HepG2 (cell line): Measurements from ENCODE around the gene IL1RAP. TPM values are rescaled to one million over a fixed set of nuclear protein-coding genes. Genes with fewer than 3 reads are reported as not detected.
A peak's percentile ranks its signal among the peaks of the same experiment; 100 is the strongest.

Source experiments
- DPF2 ChIP-seq: sonication (generic); formaldehyde crosslinking; IDR thresholded peaks from 2 replicates; pipeline ENCODE4 v1.4.0; 2020; ENCODE audit warnings: mild to moderate bottlenecking, low read depth, missing genetic modification reagents, borderline replicate concordance
- HNF4A ChIP-seq: sonication (generic); formaldehyde crosslinking; IDR thresholded peaks from 2 replicates; pipeline ENCODE4 v1.4.0; 2020; ENCODE audit warnings: missing genetic modification reagents
- KDM2A ChIP-seq: sonication (generic); formaldehyde crosslinking; IDR thresholded peaks from 2 replicates; pipeline ENCODE4 v1.4.0; 2020; ENCODE audit warnings: low read depth, missing genetic modification reagents, borderline replicate concordance
- NFAT5 ChIP-seq: sonication (generic); formaldehyde crosslinking; IDR thresholded peaks from 2 replicates; pipeline ENCODE4 v1.4.0; 2020; ENCODE audit warnings: missing genetic modification reagents
- NFKBIZ ChIP-seq: IDR thresholded peaks from 2 replicates; pipeline ENCODE4 v1.6.1; 2018; ENCODE audit warnings: missing genetic modification reagents, missing compliant biosample characterization
- ONECUT2 ChIP-seq: sonication (generic); formaldehyde crosslinking; IDR thresholded peaks from 2 replicates; pipeline ENCODE4 v1.4.0; 2020; ENCODE audit warnings: missing genetic modification reagents
- REPIN1 ChIP-seq: sonication (generic); formaldehyde crosslinking; IDR thresholded peaks from 2 replicates; pipeline ENCODE4 v1.8.0; 2022; ENCODE audit warnings: missing genetic modification reagents, low read depth, mild to moderate bottlenecking, borderline replicate concordance
- SNAI1 ChIP-seq: sonication (generic); formaldehyde crosslinking; IDR thresholded peaks from 2 replicates; pipeline ENCODE4 v1.5.0; 2020; ENCODE audit warnings: mild to moderate bottlenecking, missing genetic modification reagents, borderline replicate concordance
- SOX6 ChIP-seq, 2 experiments: fragments of 450-650 bp in 1 of 2; sonication (generic) in 1 of 2; formaldehyde crosslinking in 1 of 2; IDR thresholded peaks; 2 replicates each; pipeline versions ENCODE4 v1.4.0 to v1.6.1; 2017 to 2020; ENCODE audit warnings: antibody characterized with exemption in 1 of 2, mild to moderate bottlenecking in 1 of 2, missing genetic modification reagents in 1 of 2
- ZFP1 ChIP-seq: IDR thresholded peaks from 2 replicates; pipeline ENCODE4 v1.6.1; 2016
- ZNF710 ChIP-seq: sonication (generic); formaldehyde crosslinking; IDR thresholded peaks from 2 replicates; pipeline ENCODE4 v1.5.0; 2020; ENCODE audit warnings: mild to moderate bottlenecking, missing genetic modification reagents, borderline replicate concordance
- ZNF773 ChIP-seq: sonication (generic); formaldehyde crosslinking; IDR thresholded peaks from 2 replicates; pipeline ENCODE4 v1.4.0; 2020; ENCODE audit warnings: missing genetic modification reagents, borderline replicate concordance
- polyA plus RNA-seq, 8 experiments: library from polyadenylated mRNA; depleted of rRNA in 3 of 8; stranded (reverse) in 7 of 8; unstranded in 1 of 8; fragments of >200 nt; fragmentation: Illumina TruSeq in 4 of 8; extraction: Trizol in 4 of 8; gene quantifications; 2 replicates each; pipeline versions ENCODE4 v1.2.1 to v1.2.3, GENCODE V29; 2011 to 2016; ENCODE audit warnings: low read depth in 4 of 8, missing spikeins in 1 of 8, mixed read lengths in 1 of 8; ENCODE audit not compliant: insufficient read depth in 1 of 8
- total RNA-seq, 5 experiments: library from RNA; depleted of rRNA; stranded (reverse); fragments of >200 nt; fragmentation: Illumina TruSeq; extraction: Trizol; gene quantifications; 2 replicates each; pipeline ENCODE4 v1.2.3, GENCODE V29; 2016; ENCODE audit warnings: low read depth in 1 of 5
- TF ChIP-seq, protein P1 (sequence below): sonication (generic); formaldehyde crosslinking; IDR thresholded peaks from 2 replicates; pipeline ENCODE4 v1.4.0; 2020; ENCODE audit warnings: missing genetic modification reagents

The IL1RAP gene
- total and polyA plus RNA-seq, 2 of the 13 experiments (the other 11 are each of a cell fraction or from before 2014, with no cell fraction given), result 18.3 to 54.9 TPM

DNA sequence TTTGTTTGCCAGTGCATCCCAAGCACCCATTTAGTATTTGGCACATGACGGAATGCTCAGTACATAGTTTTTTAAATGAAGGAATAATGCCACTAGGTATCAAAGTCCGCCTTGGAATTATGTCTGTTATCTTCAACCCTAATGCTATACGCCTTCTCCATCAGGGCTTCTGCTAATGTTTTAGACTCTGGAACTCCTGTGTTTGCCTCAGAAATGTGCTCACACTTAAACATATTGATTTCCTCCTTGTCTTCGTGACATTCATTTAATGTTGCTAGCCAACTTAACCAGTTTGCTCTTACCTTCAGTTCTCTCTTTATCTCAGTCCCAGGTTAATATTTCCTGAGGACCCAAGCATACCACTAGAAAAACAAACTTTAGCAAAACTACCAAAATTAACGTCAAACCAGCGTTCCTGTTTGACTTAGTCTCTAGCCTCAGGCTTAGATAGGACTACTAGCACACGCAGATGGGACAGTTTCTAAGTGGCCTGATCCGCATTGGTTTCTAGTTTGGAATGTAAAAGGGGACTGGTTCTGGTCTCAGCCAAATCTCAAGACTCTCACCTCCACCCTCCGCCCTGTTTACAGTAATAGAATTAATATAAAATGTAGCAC is 81.4 kb downstream of the IL1RAP start (continued):
- TF ChIP-seq, protein P1, sequence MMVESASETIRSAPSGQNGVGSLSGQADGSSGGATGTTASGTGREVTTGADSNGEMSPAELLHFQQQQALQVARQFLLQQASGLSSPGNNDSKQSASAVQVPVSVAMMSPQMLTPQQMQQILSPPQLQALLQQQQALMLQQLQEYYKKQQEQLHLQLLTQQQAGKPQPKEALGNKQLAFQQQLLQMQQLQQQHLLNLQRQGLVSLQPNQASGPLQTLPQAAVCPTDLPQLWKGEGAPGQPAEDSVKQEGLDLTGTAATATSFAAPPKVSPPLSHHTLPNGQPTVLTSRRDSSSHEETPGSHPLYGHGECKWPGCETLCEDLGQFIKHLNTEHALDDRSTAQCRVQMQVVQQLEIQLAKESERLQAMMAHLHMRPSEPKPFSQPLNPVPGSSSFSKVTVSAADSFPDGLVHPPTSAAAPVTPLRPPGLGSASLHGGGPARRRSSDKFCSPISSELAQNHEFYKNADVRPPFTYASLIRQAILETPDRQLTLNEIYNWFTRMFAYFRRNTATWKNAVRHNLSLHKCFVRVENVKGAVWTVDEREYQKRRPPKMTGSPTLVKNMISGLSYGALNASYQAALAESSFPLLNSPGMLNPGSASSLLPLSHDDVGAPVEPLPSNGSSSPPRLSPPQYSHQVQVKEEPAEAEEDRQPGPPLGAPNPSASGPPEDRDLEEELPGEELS (CRISPR knock-in tag), result peak; percentile 46
- TF ChIP-seq KDM2A (CRISPR knock-in tag) (no peak), SNAI1 (no peak), ZNF773 (CRISPR knock-in tag) (no peak), SOX6 (IDR thresholded peaks at IDR 0.05) (no peak), SOX6 (CRISPR knock-in tag; IDR thresholded peaks at IDR 0.05) (peak; percentile 40; the same call in 1 of the 2 replicates), HNF4A (CRISPR knock-in tag) (peak; percentile 41; the same call in 1 of the 2 replicates), ONECUT2 (CRISPR knock-in tag) (peak; percentile 89), DPF2 (CRISPR knock-in tag) (0 out of 2 replicates have a peak, but pooled peaks have one; percentile 27), NFKBIZ (CRISPR knock-in tag) (no peak), NFAT5 (CRISPR knock-in tag) (no peak), ZFP1 (peak; percentile 97), ZNF710 (CRISPR knock-in tag) (0 out of 2 replicates have a peak, but pooled peaks have one; percentile 27), REPIN1 (CRISPR knock-in tag) (0 out of 2 replicates have a peak, but pooled peaks have one; percentile 22)
